Astrocyte of the hippocampus (primary cell): ENCODE measurements around the gene DOK6.
A peak's percentile ranks its signal among the peaks of the same experiment; 100 is the strongest.

Experiments used
- DNase-seq: peaks from one replicate; pipeline ENCODE4 v3.0.0; 2011; ENCODE audit warnings: low read depth, low spot score

The DOK6 gene

GRCh38 chr18:69684789-69685188 lies 284.1 kb downstream of the DOK6 start:
- no peak for DNase-seq

GRCh38 chr18:69686861-69687260 lies 286.2 kb downstream of the DOK6 start:
- DNase-seq = no peak

GRCh38 chr18:69689121-69689759 lies 288.6 kb downstream of the DOK6 start:
- no peak for DNase-seq

- no peak for DNase-seq
Observed at GRCh38 chr18:69691008-69691760, 290.5 kb downstream of the DOK6 start.

GRCh38 chr18:69697069-69697468 lies 296.4 kb downstream of the DOK6 start:
- DNase-seq = no peak

GRCh38 chr18:69697689-69698088 lies 297.0 kb downstream of the DOK6 start:
- DNase-seq = no peak

- no peak for DNase-seq
Observed at GRCh38 chr18:69701305-69701704, 300.6 kb downstream of the DOK6 start.

GRCh38 chr18:69703461-69703860 lies 302.8 kb downstream of the DOK6 start:
- DNase-seq = no peak

GRCh38 chr18:69705987-69706386 lies 305.3 kb downstream of the DOK6 start:
- DNase-seq = no peak

GRCh38 chr18:69708844-69709243 lies 308.2 kb downstream of the DOK6 start:
- no peak for DNase-seq

- DNase-seq = no peak
Observed at GRCh38 chr18:69715191-69715795, 314.6 kb downstream of the DOK6 start.

GRCh38 chr18:69717586-69717985 lies 316.9 kb downstream of the DOK6 start:
- no peak for DNase-seq

- DNase-seq = no peak
Observed at GRCh38 chr18:69718912-69719547, 318.3 kb downstream of the DOK6 start.

GRCh38 chr18:69720422-69720821 lies 319.7 kb downstream of the DOK6 start:
- DNase-seq = no peak

- DNase-seq = no peak
Observed at GRCh38 chr18:69723434-69723833, 322.7 kb downstream of the DOK6 start.

GRCh38 chr18:69725009-69725408 lies 324.3 kb downstream of the DOK6 start:
- DNase-seq = peak; percentile 30

- DNase-seq = peak; percentile 7
Observed at GRCh38 chr18:69725855-69726508, 325.3 kb downstream of the DOK6 start.

- no peak for DNase-seq
Observed at GRCh38 chr18:69727912-69728572, 327.4 kb downstream of the DOK6 start.

- DNase-seq = no peak
Observed at GRCh38 chr18:69730664-69731063, 330.0 kb downstream of the DOK6 start.

- no peak for DNase-seq
Observed at GRCh38 chr18:69734536-69734935, 333.8 kb downstream of the DOK6 start.

- no peak for DNase-seq
Observed at GRCh38 chr18:69736730-69737129, 336.0 kb downstream of the DOK6 start.
